Nephron progenitor cell (in vitro differentiated cells): Measurements from ENCODE around the gene SERTAD1.

Experiments
- DNase-seq: peaks from one replicate; pipeline ENCODE4 v3.0.0; 2021
- H3K27ac Mint-ChIP-seq: 2 replicates; pipeline ENCODE4 v1.8.0; 2021; ENCODE audit warnings: mild to moderate bottlenecking, moderate library complexity, mixed read lengths
- H3K27me3 Mint-ChIP-seq: 2 replicates; pipeline ENCODE4 v1.8.0; 2021; ENCODE audit warnings: mild to moderate bottlenecking, low read depth, mixed read lengths; ENCODE audit not compliant: poor library complexity
- H3K36me3 Mint-ChIP-seq: 2 replicates; pipeline ENCODE4 v1.8.0; 2021; ENCODE audit warnings: low read depth, mixed read lengths
- H3K4me1 Mint-ChIP-seq: 2 replicates; pipeline ENCODE4 v1.8.0; 2021; ENCODE audit warnings: mixed read lengths
- H3K4me3 Mint-ChIP-seq: 2 replicates; pipeline ENCODE4 v1.8.0; 2021; ENCODE audit warnings: mild to moderate bottlenecking, moderate library complexity, mixed read lengths
- H3K9me3 Mint-ChIP-seq: 2 replicates; pipeline ENCODE4 v1.8.0; 2021; ENCODE audit warnings: mild to moderate bottlenecking, moderate library complexity, mixed read lengths
- TF ChIP-seq, protein P1 (sequence below): fragments of 200-600 bp; sonication (generic); IDR thresholded peaks from 2 replicates; pipeline ENCODE4 v1.5.0; 2021; ENCODE audit warnings: antibody characterized with exemption

SERTAD1 gene

DNA sequence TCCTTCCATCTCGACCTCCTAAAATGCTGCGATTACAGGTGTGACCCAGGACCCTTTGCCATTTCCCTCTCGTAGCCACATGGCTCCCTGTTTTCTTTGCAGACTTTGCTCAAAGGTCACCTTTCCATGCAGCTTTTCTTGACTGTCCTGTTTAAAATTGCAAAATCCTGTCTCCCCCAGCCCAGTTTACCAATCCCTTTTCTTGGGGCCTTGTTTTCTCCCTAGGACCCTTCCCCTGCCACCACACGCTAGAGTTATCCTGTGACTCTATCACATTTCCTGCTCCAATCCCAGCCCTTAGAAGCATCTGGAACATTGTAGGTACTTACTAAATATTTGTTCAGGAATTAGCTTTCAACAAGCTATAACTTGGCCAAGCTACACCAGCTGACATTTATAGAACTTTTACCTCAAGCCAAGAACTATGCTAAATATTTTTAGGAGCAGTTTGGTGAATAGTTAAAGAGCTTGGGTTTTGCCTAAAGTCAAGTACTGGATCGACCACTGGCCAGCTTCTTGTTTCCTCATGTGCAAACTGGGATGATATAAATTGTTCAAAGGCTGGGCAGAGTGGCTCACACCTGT, 27.5 kb upstream of the SERTAD1 start:
- peaks cover 11% of the 10 kb centered on the region for H3K4me1 Mint-ChIP-seq

DNA sequence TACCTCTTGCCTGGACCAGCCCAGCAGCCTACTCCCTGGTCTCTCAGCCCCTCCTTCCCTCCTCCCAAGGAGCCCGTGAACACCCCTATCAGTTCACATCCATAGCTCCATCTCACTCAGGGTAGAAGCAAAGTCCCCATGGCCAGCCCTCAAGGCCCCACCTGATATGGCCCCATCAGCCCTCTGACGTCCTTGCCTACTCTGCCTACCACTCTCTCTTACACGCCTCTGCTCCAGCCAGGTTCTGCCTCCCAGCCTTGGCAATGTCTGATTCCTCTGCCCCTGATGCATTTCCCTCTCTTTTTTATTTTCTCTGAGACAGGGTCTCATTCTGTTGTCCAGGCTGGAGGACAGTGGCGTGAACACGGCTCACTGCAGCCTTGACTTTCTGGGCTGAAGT, 26.2 kb upstream of the SERTAD1 start:
- TF ChIP-seq, protein P1, sequence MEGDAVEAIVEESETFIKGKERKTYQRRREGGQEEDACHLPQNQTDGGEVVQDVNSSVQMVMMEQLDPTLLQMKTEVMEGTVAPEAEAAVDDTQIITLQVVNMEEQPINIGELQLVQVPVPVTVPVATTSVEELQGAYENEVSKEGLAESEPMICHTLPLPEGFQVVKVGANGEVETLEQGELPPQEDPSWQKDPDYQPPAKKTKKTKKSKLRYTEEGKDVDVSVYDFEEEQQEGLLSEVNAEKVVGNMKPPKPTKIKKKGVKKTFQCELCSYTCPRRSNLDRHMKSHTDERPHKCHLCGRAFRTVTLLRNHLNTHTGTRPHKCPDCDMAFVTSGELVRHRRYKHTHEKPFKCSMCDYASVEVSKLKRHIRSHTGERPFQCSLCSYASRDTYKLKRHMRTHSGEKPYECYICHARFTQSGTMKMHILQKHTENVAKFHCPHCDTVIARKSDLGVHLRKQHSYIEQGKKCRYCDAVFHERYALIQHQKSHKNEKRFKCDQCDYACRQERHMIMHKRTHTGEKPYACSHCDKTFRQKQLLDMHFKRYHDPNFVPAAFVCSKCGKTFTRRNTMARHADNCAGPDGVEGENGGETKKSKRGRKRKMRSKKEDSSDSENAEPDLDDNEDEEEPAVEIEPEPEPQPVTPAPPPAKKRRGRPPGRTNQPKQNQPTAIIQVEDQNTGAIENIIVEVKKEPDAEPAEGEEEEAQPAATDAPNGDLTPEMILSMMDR: no peak
- Mint-ChIP-seq H3K9me3 (no peaks in the 10 kb centered on the region), H3K27me3 (peaks cover 3% of the 10 kb centered on the region), H3K4me3 (no peak overlapping the region), H3K27ac (no peak overlapping the region), H3K4me1 (peaks cover 21% of the 10 kb centered on the region), H3K36me3 (peaks cover 10% of the 10 kb centered on the region)
- no peak for DNase-seq

More for the DNA sequence above, 27.5 kb upstream of the SERTAD1 start:
- Mint-ChIP-seq H3K9me3 (no peaks in the 10 kb centered on the region), H3K27me3 (peaks cover 3% of the 10 kb centered on the region), H3K4me3 (no peak overlapping the region), H3K36me3 (peaks cover 10% of the 10 kb centered on the region), H3K27ac (no peak overlapping the region)
- no peak for DNase-seq
- TF ChIP-seq, protein P1: no peak

DNA sequence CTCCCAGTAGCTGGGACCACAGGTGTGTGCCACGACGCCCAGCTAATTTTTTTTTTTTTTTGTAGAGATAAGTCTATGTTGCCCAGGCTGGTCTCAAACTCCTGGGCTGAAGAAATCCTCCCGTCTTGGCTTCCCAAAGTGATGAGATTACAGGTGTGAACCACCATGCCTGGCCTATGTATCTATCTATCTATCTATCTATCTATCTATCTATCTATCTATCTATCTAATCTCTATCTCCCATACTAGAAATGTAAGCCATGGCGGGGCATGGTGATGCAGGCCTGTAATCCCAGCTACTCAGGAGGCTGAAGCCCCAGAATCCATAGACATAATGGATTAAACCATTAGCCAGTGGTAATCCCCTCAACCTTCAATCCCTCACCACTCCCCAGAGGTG, 24.9 kb upstream of the SERTAD1 start:
- TF ChIP-seq, protein P1: no peak

DNA sequence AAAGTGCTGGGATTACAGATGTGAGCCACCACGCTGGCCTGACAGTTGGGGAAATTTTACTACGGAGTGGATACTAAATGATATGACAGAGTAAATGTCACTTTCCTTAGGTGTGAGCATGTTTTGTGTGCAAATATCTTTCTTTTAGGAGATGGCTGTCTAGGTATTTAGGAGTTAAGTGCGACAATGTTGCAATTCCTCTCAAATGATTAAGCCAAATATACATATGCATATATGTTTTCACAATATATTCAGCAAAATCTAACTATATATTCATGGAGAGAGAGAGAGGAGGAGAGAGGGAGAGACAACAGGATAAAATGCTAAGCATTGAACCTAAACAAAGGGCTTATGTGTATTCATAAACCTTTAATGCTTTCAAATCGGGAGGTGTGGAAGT, 23.7 kb upstream of the SERTAD1 start:
- Mint-ChIP-seq H3K4me1 (peaks cover 38% of the 10 kb centered on the region), H3K36me3 (peaks cover 10% of the 10 kb centered on the region), H3K4me3 (no peak overlapping the region), H3K27ac (peak overlapping the region; percentile 64), H3K27me3 (no peaks in the 10 kb centered on the region), H3K9me3 (no peaks in the 10 kb centered on the region)
- TF ChIP-seq, protein P1: no peak
- no peak for DNase-seq

More for the DNA sequence above, 24.9 kb upstream of the SERTAD1 start:
- no peak overlapping the region for H3K27ac Mint-ChIP-seq
- no peak overlapping the region for H3K4me3 Mint-ChIP-seq
- H3K4me1 Mint-ChIP-seq: peaks cover 32% of the 10 kb centered on the region
- H3K27me3 Mint-ChIP-seq: peaks cover 3% of the 10 kb centered on the region
- DNase-seq: no peak
- H3K36me3 Mint-ChIP-seq: peaks cover 10% of the 10 kb centered on the region
- no peaks in the 10 kb centered on the region for H3K9me3 Mint-ChIP-seq

DNA sequence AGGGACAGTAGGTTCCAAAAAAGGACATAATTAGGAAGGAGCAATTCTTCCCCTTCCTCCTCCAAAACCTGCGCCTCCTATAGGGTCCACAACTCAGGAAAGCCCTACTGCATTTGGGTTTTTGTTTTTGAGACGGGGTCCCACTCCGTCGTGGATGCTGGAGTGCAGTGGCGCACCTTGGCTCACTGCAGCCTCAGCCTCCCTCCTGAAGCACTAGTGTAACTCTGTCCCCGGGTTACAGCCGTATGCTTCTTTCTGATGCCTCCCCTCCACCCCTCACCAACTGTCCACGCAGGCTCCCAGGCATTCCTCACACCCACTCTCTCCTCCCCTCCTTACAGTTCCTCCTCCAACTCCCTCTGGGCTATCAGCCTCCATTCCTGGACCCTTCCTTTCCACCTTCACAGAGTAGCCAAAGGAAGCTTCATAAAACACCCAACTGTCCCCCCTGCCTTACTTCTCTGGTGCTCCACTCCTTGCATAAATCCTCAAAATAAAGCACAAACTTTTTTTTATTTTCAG, 20.5 kb upstream of the SERTAD1 start:
- peaks cover 4% of the 10 kb centered on the region for H3K27me3 Mint-ChIP-seq
- H3K4me1 Mint-ChIP-seq: peaks cover 49% of the 10 kb centered on the region
- DNase-seq: no peak
- peaks cover 15% of the 10 kb centered on the region for H3K36me3 Mint-ChIP-seq
- TF ChIP-seq, protein P1: no peak
- H3K9me3 Mint-ChIP-seq: no peaks in the 10 kb centered on the region
- H3K27ac Mint-ChIP-seq: peak overlapping the region; percentile 97
- H3K4me3 Mint-ChIP-seq: peak overlapping the region; percentile 24

DNA sequence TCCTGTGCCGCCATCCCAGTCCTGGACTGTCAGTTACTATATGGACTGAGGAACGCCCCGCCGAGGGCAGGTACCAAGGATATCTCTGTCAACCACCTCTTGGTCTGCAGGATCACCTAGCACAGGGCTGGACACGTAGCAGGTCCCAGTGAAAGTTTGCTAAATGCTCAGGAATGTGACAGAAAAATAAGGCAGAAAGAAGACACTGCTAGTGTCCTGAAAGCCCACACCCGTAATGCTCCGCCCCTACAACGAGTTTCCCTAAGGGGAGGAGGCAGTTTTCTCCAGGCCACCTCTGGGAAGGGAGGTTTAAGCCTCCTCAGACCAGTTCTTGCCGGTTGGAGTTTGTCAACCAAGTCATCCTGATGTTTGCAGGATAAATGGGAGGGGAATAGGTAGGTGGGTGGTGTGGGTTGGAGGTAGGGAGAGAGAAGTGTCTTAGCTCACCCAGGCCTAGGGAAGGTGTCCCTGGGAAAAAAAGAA, 20.0 kb upstream of the SERTAD1 start:
- Mint-ChIP-seq H3K4me1 (peaks cover 54% of the 10 kb centered on the region), H3K4me3 (peak overlapping the region; percentile 75), H3K27me3 (peaks cover 4% of the 10 kb centered on the region), H3K36me3 (peaks cover 19% of the 10 kb centered on the region), H3K27ac (peak overlapping the region; percentile 97), H3K9me3 (no peaks in the 10 kb centered on the region)
- TF ChIP-seq, protein P1: no peak
- DNase-seq: peak; percentile 54
